Psoas muscle (tissue), 8 donors: ENCODE measurements around the gene AATF. TPM values are rescaled to one million over a fixed set of nuclear protein-coding genes. Genes with fewer than 3 reads are reported as not detected.

Experiments used
- ATAC-seq, 4 donors: fragments of 200-7000 bp; cut with Tn5 transposase; one replicate each; pipeline ENCODE4 v1.9.1; 2020; ENCODE audit warnings: moderate library complexity in 3 of 4, mild to moderate bottlenecking in 2 of 4
- DNase-seq, 2 donors: peaks; one replicate each; pipeline ENCODE4 v3.0.0-alpha.2; 2020
- H3K27ac ChIP-seq: fragments of 200-600 bp; one replicate; pipeline ENCODE4 v1.8.0; 2022
- H3K27me3 ChIP-seq, 3 donors: fragments of 200-600 bp in 1 of 3; one replicate each; pipeline versions ENCODE4 v1.6.1 to v1.8.0; 2013 to 2022; ENCODE audit warnings: low read length in 2 of 3, mild to moderate bottlenecking in 2 of 3, moderate library complexity in 1 of 3; ENCODE audit not compliant: insufficient read depth in 3 of 3
- H3K36me3 ChIP-seq, 2 donors: fragments of 200-600 bp in 1 of 2; one replicate each; pipeline versions ENCODE4 v1.6.1 to v1.8.0; 2013 to 2022; ENCODE audit warnings: low read depth in 1 of 2, mild to moderate bottlenecking in 1 of 2, moderate library complexity in 1 of 2; ENCODE audit not compliant: insufficient read depth in 1 of 2
- H3K4me1 ChIP-seq: fragments of 200-600 bp; one replicate; pipeline ENCODE4 v1.8.0; 2022
- H3K4me3 ChIP-seq: fragments of 200-600 bp; one replicate; pipeline ENCODE4 v1.8.0; 2022; ENCODE audit warnings: mild to moderate bottlenecking
- H3K9me3 ChIP-seq: fragments of 200-600 bp; one replicate; pipeline ENCODE4 v1.8.0; 2022
- CTCF ChIP-seq: fragments of 200-600 bp; IDR thresholded peaks from one replicate; pipeline ENCODE4 v1.8.0; 2022; ENCODE audit warnings: antibody characterized with exemption
- WGBS, 3 donors: extraction: QIAGEN DNeasy Blood & Tissue Kit; methylation state at CpG; one replicate each; pipeline versions ENCODE4 v1.1.6 to v1.1.7; 2013; 5-methylcytosine and 5-hydroxymethylcytosine counted together
- intact Hi-C, 2 donors: fragments of 100-400 bp; cut with DNase I; formaldehyde crosslinking; loops; one replicate each; pipeline versions ENCODE4 v1.11.0 to v1.14.2; 2022
- polyA plus RNA-seq, 3 donors: library from polyadenylated mRNA; stranded (reverse); fragments of 200-250 nt; gene quantifications; one replicate each; pipeline ENCODE4 v1.2.3, GENCODE V29; 2013
- total RNA-seq, 4 donors: library from RNA; stranded (reverse); fragmentation: NEBNext Ultra II Directional in 2 of 4; extraction: Animal tissue kit (Norgen Biotek cat#: 25700) in 2 of 4; gene quantifications; one replicate each; pipeline versions ENCODE4 v1.2.1 to v1.2.4, GENCODE V29; 2021 to 2023
- donor health status: healthy with polysubstance abuse.
- donor health status: DM: no; HTN: no; CAD: no; lungs with moderate emphysema.
- donor health status: Bipolar disorder and iron deficiency.
- donor health status: healthy.
- donor health status: DM: yes; HTN: yes; CAD: no.
- donor health status: DM: no; HTN: no; CAD: no.
- donor health status: DM: no; HTN: no; CAD: no.
- donor health status: DM: yes; HTN: yes; CAD: no.

AATF gene
- total and polyA plus RNA-seq, 7 donors: 23.5 to 54.8 (median 40.6) TPM

- H3K4me1 ChIP-seq: no peaks in the 10 kb centered on the region
- peaks cover 0 to 22% (median 3%) of the 10 kb centered on the region in 3 donors for H3K27me3 ChIP-seq
- no peaks in the 10 kb centered on the region for H3K9me3 ChIP-seq
- H3K27ac ChIP-seq: no peak overlapping the region
- ATAC-seq (no peak), DNase-seq (no peak)
- 50 to 56% (median 50%) methylated on average over 14 of the region's 14 CpGs for WGBS, 3 donors
- no peak for TF ChIP-seq CTCF
- intact Hi-C loops: no loop called here
- no peak overlapping the region for H3K4me3 ChIP-seq
- no peaks in the 10 kb centered on the region for H3K36me3 ChIP-seq
Observed at GRCh38 chr17:36901506-36901905, 47.2 kb upstream of the AATF start.

GRCh38 chr17:36907407-36907806, 41.3 kb upstream of the AATF start:
- DNase-seq (no peak), ATAC-seq (no peak)
- Histone ChIP-seq H3K4me3 (no peak overlapping the region), H3K4me1 (no peaks in the 10 kb centered on the region), H3K27me3 (peaks cover 0 to 51% (median 2%) of the 10 kb centered on the region in 3 donors), H3K9me3 (no peaks in the 10 kb centered on the region), H3K36me3 (no peaks in the 10 kb centered on the region), H3K27ac (no peak overlapping the region)
- intact Hi-C loops: no loop called here
- WGBS, 3 donors: 54 to 62% (median 54%) methylated on average over 10 of the region's 10 CpGs
- no peak for TF ChIP-seq CTCF

GRCh38 chr17:36910513-36910912, 38.2 kb upstream of the AATF start:
- H3K4me1 ChIP-seq: no peaks in the 10 kb centered on the region
- ATAC-seq (no peak), DNase-seq (no peak)
- no peak for TF ChIP-seq CTCF
- no peaks in the 10 kb centered on the region for H3K36me3 ChIP-seq
- no peaks in the 10 kb centered on the region for H3K9me3 ChIP-seq
- intact Hi-C loops: no loop called here
- WGBS, 3 donors: 62 to 73% (median 68%) methylated on average over 5 of the region's 5 CpGs
- peaks cover 0 to 59% (median 2%) of the 10 kb centered on the region in 3 donors for H3K27me3 ChIP-seq
- H3K27ac ChIP-seq: no peak overlapping the region
- no peak overlapping the region for H3K4me3 ChIP-seq

- DNase-seq (no peak), ATAC-seq (no peak)
- no peaks in the 10 kb centered on the region for H3K36me3 ChIP-seq
- no peak for TF ChIP-seq CTCF
- intact Hi-C loops: no loop called here
- no peaks in the 10 kb centered on the region for H3K9me3 ChIP-seq
- no peak overlapping the region for H3K27ac ChIP-seq
- 54 to 65% (median 59%) methylated on average over 3 of the region's 3 CpGs for WGBS, 3 donors
- H3K4me1 ChIP-seq: no peaks in the 10 kb centered on the region
- H3K27me3 ChIP-seq: peaks cover 0 to 59% (median 3%) of the 10 kb centered on the region in 3 donors
- H3K4me3 ChIP-seq: no peak overlapping the region
Observed at GRCh38 chr17:36911001-36911400, 37.8 kb upstream of the AATF start.

GRCh38 chr17:36913132-36913531, 35.6 kb upstream of the AATF start:
- H3K4me3 ChIP-seq: no peak overlapping the region
- H3K9me3 ChIP-seq: no peaks in the 10 kb centered on the region
- intact Hi-C loops: no loop called here
- no peak for ATAC-seq
- no peak overlapping the region for H3K27ac ChIP-seq
- TF ChIP-seq CTCF: no peak
- H3K4me1 ChIP-seq: no peaks in the 10 kb centered on the region
- H3K27me3 ChIP-seq: peaks cover 0 to 48% (median 4%) of the 10 kb centered on the region in 3 donors
- DNase-seq: no peak
- 8 to 44% (median 37%) methylated on average over 2 to 5 of the region's 5 CpGs for WGBS, 3 donors
- no peaks in the 10 kb centered on the region for H3K36me3 ChIP-seq
